Adipocyte (in vitro differentiated cells): ENCODE data around the gene ATP1A4.
A peak's percentile ranks its signal among the peaks of the same experiment; 100 is the strongest.

ENCODE experiments used
- DNase-seq: peaks from one replicate; pipeline ENCODE4 v3.0.0-alpha.2; 2015; ENCODE audit warnings: low read depth
- H3K27me3 ChIP-seq: replicated peaks from 2 replicates; pipeline ENCODE4 v1.7.0; 2013; ENCODE audit warnings: mild to moderate bottlenecking, low read length, moderate library complexity; ENCODE audit not compliant: control insufficient read depth, insufficient read depth
- H3K36me3 ChIP-seq: 2 replicates; pipeline ENCODE4 v1.7.0; 2013; ENCODE audit warnings: low read length, mild to moderate bottlenecking, moderate library complexity; ENCODE audit not compliant: control insufficient read depth, insufficient read depth, severe bottlenecking
- H3K4me1 ChIP-seq: 2 replicates; pipeline ENCODE4 v1.7.0; 2013; ENCODE audit warnings: mild to moderate bottlenecking, low read length, moderate library complexity; ENCODE audit not compliant: control insufficient read depth, insufficient read depth
- H3K4me3 ChIP-seq: 2 replicates; pipeline ENCODE4 v1.7.0; 2013; ENCODE audit warnings: mild to moderate bottlenecking, low read length, moderate library complexity
- H3K9ac ChIP-seq: 2 replicates; pipeline ENCODE4 v1.7.0; 2013; ENCODE audit warnings: mild to moderate bottlenecking, low read length, moderate library complexity
- H3K9me3 ChIP-seq: 2 replicates; pipeline ENCODE4 v1.7.0; 2013; ENCODE audit warnings: mild to moderate bottlenecking, low read length, moderate library complexity; ENCODE audit not compliant: control insufficient read depth

Gene ATP1A4

DNA sequence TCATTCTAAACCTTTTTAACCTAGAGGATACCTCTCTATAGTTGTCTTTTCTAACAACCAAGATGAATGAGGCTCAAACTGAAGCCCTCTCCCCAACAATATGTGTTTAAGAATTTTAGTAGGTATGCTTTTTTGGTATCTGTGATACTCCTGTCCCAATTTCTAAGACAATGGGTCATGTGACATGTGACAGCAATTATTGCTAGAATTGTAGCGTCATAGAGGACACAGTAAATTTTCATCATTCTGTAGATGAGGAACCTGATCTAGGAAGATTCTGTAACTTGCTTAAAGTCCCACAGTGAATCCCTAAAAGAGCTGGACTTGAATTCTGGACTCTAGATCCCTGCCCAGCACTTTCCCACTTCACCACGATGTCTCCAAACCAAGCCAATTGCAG lies 27.3 kb downstream of the ATP1A4 start:
- H3K36me3 ChIP-seq, result no peaks in the 10 kb centered on the region
- no peaks in the 10 kb centered on the region for H3K9me3 ChIP-seq
- no peak for DNase-seq
- H3K4me3 ChIP-seq, result no peak overlapping the region
- H3K4me1 ChIP-seq, result peaks cover 21% of the 10 kb centered on the region
- peaks cover 26% of the 10 kb centered on the region for H3K27me3 ChIP-seq
- H3K9ac ChIP-seq, result no peak overlapping the region

DNA sequence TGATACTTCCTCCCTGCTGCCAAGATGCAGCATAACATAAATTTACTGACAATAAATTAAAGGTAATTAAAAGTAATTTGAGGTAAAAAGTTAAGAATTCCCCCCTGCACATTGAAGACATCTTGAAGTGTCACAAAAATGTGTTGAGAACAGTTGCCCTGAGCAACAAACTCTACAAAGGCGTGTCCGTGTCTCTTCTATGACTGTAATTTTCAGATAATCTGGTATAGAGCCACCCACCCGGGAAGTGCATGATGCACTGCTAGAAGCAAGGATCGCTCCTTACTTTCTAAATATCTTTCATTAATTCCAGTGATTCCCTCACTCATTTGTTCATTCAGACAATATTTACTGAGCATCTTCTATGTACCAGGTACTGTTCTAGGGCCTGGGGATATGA lies 27.9 kb downstream of the ATP1A4 start:
- Histone ChIP-seq H3K9me3 (no peaks in the 10 kb centered on the region), H3K4me1 (peaks cover 21% of the 10 kb centered on the region), H3K27me3 (peaks cover 20% of the 10 kb centered on the region), H3K9ac (no peak overlapping the region), H3K4me3 (no peak overlapping the region), H3K36me3 (no peaks in the 10 kb centered on the region)
- DNase-seq, result no peak

DNA sequence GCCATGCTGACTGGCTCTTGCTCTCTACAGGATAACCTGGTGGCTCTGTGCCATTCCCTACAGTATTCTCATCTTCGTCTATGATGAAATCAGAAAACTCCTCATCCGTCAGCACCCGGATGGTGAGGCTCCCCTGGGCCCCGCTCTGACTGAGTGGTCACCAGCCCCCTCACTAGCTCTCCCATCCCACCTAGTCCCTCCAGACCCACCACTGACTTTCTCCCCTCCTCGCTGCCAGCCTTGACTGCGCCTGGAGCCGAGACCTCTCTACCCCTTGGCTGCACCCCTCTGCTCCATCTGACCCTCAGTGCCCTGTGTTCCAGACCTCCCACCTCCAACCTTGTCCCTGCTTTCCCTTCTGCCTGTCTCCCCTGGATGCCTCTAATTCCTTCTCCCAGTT lies 34.8 kb downstream of the ATP1A4 start:
- DNase-seq, result no peak
- Histone ChIP-seq H3K9me3 (no peaks in the 10 kb centered on the region), H3K27me3 (peaks cover 30% of the 10 kb centered on the region), H3K36me3 (no peaks in the 10 kb centered on the region), H3K4me1 (peaks cover 6% of the 10 kb centered on the region), H3K4me3 (no peak overlapping the region), H3K9ac (no peak overlapping the region)

DNA sequence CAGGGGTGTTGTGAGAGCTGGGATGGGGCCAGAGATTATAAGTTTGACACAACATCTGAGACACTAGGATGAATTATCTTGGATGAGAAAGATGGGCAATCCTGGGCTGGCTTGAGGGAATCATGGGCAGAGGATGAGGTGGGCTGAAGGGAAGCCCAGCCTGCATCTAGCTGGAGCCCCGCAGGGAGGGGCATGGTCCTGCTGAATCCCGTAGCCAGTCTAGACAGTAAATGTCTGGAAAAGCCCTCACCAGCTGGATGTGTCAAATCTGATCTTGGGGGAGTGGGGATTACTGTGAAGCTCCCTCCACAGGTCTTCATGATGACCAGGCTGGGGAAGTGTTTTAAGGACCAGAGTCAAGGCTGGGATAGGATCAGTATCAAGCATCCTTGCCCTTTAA lies 35.3 kb downstream of the ATP1A4 start:
- Histone ChIP-seq H3K4me3 (no peak overlapping the region), H3K9me3 (no peaks in the 10 kb centered on the region), H3K27me3 (peaks cover 30% of the 10 kb centered on the region), H3K36me3 (no peaks in the 10 kb centered on the region), H3K9ac (no peak overlapping the region), H3K4me1 (peaks cover 6% of the 10 kb centered on the region)
- no peak for DNase-seq

DNA sequence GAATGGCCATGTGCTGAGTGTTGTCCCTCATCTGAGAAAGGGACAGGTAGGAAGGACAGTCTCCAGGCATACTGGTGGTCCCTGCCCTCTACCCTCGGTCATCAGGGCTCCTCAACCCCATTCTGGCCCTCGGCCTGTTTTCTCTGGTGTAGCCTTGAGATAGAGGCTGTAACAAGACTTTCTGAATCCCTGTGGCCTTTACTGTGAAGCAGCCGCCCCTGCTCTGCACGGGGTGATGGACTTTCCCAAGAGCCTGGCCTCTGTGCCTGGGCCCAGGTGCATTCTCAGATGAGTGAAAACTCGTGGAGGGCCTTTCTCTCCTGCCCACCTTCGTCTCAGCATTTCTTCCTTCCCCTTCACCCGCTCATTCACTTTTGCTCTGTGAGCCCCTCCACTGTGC lies 36.0 kb downstream of the ATP1A4 start:
- Histone ChIP-seq H3K27me3 (peaks cover 25% of the 10 kb centered on the region), H3K36me3 (no peaks in the 10 kb centered on the region), H3K9me3 (no peaks in the 10 kb centered on the region), H3K9ac (no peak overlapping the region), H3K4me1 (peaks cover 6% of the 10 kb centered on the region), H3K4me3 (no peak overlapping the region)
- DNase-seq, result no peak

DNA sequence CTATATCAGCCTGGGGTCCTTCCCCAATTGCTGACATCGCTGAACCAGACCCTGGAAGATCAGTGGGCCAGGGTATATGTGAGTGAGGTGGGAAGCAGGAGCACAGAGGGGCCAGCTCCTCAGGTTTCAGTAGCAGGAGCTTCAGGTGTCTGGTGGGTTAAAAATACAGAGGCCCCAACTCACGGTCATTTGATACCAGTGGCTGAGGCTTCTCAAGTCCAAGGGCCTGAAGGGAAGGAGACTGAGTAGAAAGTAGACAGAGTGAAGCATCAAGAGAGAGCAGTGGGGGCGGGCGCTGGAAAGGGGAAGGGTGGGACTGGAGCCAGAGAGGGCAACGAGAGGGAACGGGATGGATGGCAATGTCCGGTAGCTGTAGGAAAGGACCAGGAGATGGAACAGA lies 36.9 kb downstream of the ATP1A4 start:
- Histone ChIP-seq H3K27me3 (peaks cover 25% of the 10 kb centered on the region), H3K36me3 (no peaks in the 10 kb centered on the region), H3K9ac (no peak overlapping the region), H3K4me1 (peaks cover 8% of the 10 kb centered on the region), H3K4me3 (no peak overlapping the region), H3K9me3 (no peaks in the 10 kb centered on the region)
- no peak for DNase-seq

DNA sequence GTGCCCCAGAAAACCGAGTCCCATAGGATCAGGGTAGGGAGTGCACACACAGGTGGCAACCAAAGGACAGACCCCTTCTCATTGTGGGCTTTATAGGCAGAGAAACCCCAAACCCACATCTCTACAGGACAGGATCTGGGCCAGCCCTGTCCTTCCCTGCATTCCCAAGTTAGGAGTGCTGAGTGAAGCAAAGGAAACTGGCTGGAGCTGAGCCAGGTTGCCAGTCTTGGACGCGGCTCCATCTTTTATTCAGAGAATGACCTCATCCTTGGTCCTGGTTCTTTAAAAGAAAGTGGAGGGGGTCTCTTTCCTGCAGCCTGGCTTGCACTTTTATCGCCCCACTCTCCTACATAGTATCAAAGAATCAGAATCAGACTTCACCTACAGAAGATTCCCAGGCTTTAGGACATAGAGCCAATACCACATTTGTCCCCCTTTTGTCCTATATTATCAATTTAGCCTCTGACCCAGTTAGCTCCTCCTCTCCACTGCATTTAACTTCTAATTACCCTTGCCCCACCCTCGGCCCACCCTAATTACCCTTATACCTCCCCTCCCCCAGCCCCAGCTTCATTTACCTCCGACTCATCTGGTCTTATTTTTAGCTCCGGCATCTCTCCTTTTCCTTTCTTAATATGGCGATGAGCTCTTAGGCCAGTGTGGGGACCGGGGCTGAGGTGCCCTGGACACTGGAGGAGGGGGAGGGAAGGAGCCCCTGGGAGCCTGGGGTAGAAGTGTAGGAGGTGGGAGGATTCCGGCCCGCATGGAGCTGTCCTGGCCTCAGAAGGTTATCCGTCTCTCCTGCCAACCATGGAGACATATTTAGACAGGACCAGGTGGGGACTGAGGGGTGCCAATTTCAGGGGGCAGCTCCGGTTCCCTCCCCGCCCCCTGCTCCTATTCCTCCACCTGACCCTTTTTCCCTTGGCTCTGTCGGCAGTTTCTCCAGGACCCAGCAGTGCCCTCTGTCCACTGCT lies 38.5 kb downstream of the ATP1A4 start, which contains the start of gene CASQ1:
Gene CASQ1, plus strand, starts transcription at position 927 of the 977 bp plus-strand sequence. CDS start 177 bp downstream, outside the sequence.
- Histone ChIP-seq H3K4me1 (peaks cover 11% of the 10 kb centered on the region), H3K9me3 (no peaks in the 10 kb centered on the region), H3K9ac (no peak within 1 kb of the TSS), H3K27me3 (peaks cover 31% of the 10 kb centered on the region), H3K4me3 (no peak within 1 kb of the TSS), H3K36me3 (no peaks in the 10 kb centered on the region)
- DNase-seq, result peak; percentile 40

DNA sequence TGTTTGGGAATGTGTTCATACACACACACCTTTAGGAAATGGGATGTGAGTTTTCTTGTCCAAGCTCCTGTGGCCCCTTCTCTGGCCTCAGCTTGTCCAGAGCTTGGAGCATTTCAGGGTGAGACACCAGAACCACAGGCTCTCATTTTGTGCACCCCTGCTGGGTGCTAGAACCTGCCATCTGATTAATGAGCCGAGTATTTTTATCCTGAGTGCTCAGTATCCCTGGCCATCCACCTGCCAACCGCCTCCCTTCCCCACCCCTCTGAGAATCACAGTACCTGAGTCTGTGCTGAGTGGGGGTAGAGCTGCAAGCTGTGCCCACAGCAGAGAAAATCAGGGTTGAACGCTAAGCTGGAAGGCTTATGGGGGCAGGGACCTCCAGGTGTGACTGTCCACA lies 40.4 kb downstream of the ATP1A4 start:
- no peak overlapping the region for H3K9ac ChIP-seq
- no peaks in the 10 kb centered on the region for H3K36me3 ChIP-seq
- H3K4me1 ChIP-seq, result peaks cover 11% of the 10 kb centered on the region

DNA sequence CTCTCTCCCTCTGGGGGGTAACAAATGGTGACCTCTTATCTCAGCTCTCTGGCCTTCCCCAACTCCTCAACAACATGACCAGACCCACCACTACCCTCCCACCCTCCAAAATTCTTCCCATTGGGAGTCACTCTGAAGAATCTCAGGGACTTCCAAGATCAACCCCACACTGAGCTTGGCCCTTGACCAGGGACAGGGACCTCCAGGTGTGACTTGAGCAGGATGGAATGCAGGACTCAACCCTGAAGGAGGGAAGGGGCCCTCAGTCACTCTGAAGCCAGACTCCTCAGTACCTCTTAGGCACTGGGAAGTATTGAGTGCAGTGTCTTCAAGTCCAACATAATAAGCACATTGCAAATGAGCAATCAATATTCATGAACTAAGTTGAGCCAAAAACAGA lies 40.8 kb downstream of the ATP1A4 start:
- Histone ChIP-seq H3K27me3 (peaks cover 26% of the 10 kb centered on the region), H3K9ac (no peak overlapping the region), H3K9me3 (no peaks in the 10 kb centered on the region), H3K4me1 (peaks cover 11% of the 10 kb centered on the region), H3K36me3 (no peaks in the 10 kb centered on the region), H3K4me3 (no peak overlapping the region)
- no peak for DNase-seq

More for the DNA sequence above, 40.4 kb downstream of the ATP1A4 start:
- peaks cover 30% of the 10 kb centered on the region for H3K27me3 ChIP-seq
- no peak for DNase-seq
- no peaks in the 10 kb centered on the region for H3K9me3 ChIP-seq
- no peak overlapping the region for H3K4me3 ChIP-seq

DNA sequence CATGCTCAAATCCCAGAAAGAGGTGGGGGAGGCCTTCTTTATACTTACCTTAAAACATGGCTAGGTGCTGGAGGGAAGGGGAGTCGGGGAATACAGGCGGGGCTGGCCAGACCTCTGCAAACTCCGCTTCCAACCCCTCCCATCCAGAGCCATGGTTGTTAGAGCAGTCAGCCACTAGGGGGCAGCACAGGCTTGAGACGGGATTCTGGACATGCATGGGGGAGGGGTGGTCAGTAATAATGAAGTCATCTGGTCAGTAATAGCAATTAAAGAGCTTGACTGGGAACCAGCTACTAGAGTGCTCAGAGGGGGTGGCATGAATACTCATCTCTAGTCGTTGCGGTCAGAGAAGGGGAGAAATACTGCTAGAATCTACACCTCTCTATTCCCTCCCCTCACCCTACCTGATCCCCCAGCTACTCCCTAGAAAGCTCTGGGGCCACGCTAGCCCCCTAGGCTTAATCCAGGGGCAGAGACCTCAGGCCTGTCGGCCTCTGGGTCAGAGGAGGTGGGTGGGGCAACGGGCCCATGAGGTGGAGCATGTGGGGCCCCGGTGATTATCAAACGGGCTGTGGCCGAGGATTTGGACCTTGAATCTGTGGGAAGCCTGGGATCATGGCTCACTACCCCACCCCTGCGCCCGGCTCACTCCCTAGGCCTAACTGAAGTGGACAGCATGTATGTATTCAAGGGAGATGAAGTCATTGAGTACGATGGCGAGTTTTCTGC lies 41.9 kb downstream of the ATP1A4 start:
- Histone ChIP-seq H3K9ac (no peak overlapping the region), H3K9me3 (no peaks in the 10 kb centered on the region), H3K4me3 (no peak overlapping the region), H3K36me3 (no peaks in the 10 kb centered on the region), H3K27me3 (peaks cover 23% of the 10 kb centered on the region), H3K4me1 (peaks cover 11% of the 10 kb centered on the region)
- DNase-seq, result peak; percentile 95
